ENCODE data around the gene CD4.
A peak's percentile ranks its signal among the peaks of the same experiment; 100 is the strongest.

Gene CD4

GRCh38 chr12:6827982-6828780 is 38.9 kb downstream of the CD4 start, which contains the start of gene P3H3:
TSS of gene P3H3 (plus strand) at chr12:6828407. CDS start at chr12:6828441, 34 bp downstream.
- Histone ChIP-seq H3K4me1 (ENCODE audit: control insufficient read depth, insufficient read depth, low read length) (no peaks in the 10 kb centered on the region), H3K4me3 (ENCODE audit: low read depth, low read length) (peak within 1 kb of the TSS; percentile 47), H3K36me3 (ENCODE audit: control insufficient read depth in 2 of 2, insufficient read depth in 1 of 2, low read length in 2 of 2) (peaks cover 3 to 33% of the 10 kb centered on the region in 2 experiments), H3K27ac (ENCODE audit: extremely low read depth, low read depth, low read length) (peak within 1 kb of the TSS; percentile 86; the same call in 1 of the 2 replicates), H3K9me3 (ENCODE audit: control insufficient read depth, insufficient read depth, low read depth, low read length) (no peaks in the 10 kb centered on the region)
- ChIA-PET POLR2A (interaction anchor here (0.7 to 6.0 kb wide), 11 partner anchors 24 to 294 kb away, joined by 3 to 55 read pairs (median 4); partner anchors contain the start of genes CDCA3, COPS7A, GAPDH and MLF2), CTCF (interaction anchor here (0.6 to 8.1 kb wide), 9 partner anchors 23 to 96 kb away, joined by 3 to 116 read pairs (median 3); partner anchors contain the start of genes MLF2, TPI1 and USP5)
- TF ChIP-seq ZNF48 (tag by site-specific recombination; IDR thresholded peaks at IDR 0.05): no peak
- peak; percentile 93 for TF ChIP-seq KLF8 (tag by site-specific recombination; IDR thresholded peaks at IDR 0.05)
- TF ChIP-seq ZNF146 (tag by site-specific recombination; IDR thresholded peaks at IDR 0.05): no peak
- TF ChIP-seq ZNF639 (tag by site-specific recombination; IDR thresholded peaks at IDR 0.05): peak; percentile 95
- no peak for TF ChIP-seq ZNF140 (tag by site-specific recombination; IDR thresholded peaks at IDR 0.05)
- no peak for TF ChIP-seq ZNF266 (tag by site-specific recombination; IDR thresholded peaks at IDR 0.05; ENCODE audit: low read depth)
- TF ChIP-seq ZNF791 (tag by site-specific recombination; IDR thresholded peaks at IDR 0.05): no peak
- TF ChIP-seq IKZF3 (tag by site-specific recombination; IDR thresholded peaks at IDR 0.05): peak; percentile 83
- peak; percentile 92 for TF ChIP-seq ZXDB (tag by site-specific recombination; IDR thresholded peaks at IDR 0.05)
- no peak for TF ChIP-seq TCF7L2 (IDR thresholded peaks at IDR 0.05; ENCODE audit: borderline replicate concordance, low read depth, low read length)
- TF ChIP-seq REST (tag by site-specific recombination; IDR thresholded peaks at IDR 0.05): peak; percentile 50; the same call in 1 of the 2 replicates
- no peak for TF ChIP-seq CTCF (tag by site-specific recombination; IDR thresholded peaks at IDR 0.05)
- no peak for TF ChIP-seq ZNF416 (tag by site-specific recombination; IDR thresholded peaks at IDR 0.05)
- no peak for TF ChIP-seq ZNF555 (tag by site-specific recombination; conservative IDR thresholded peaks at IDR 0.05)
- TF ChIP-seq ZBTB49 (tag by site-specific recombination; IDR thresholded peaks at IDR 0.05; ENCODE audit: low read depth): no peak
- TF ChIP-seq SETDB1 (IDR thresholded peaks at IDR 0.05; ENCODE audit: insufficient read length, low read length): no peak
- no peak; the same call in 1 of the 2 replicates for TF ChIP-seq ZBTB11 (tag by site-specific recombination; conservative IDR thresholded peaks at IDR 0.05; ENCODE audit: low read depth)
- peak; percentile 74; the same call in 1 of the 2 replicates for TF ChIP-seq BCL11B (tag by site-specific recombination; IDR thresholded peaks at IDR 0.05; ENCODE audit: low read depth)
- peak; percentile 69 for TF ChIP-seq ZBTB21 (tag by site-specific recombination; IDR thresholded peaks at IDR 0.05)
- TF ChIP-seq PRDM1 (tag by site-specific recombination; IDR thresholded peaks at IDR 0.05): peak; percentile 55
- TF ChIP-seq ZNF707 (tag by site-specific recombination; IDR thresholded peaks at IDR 0.05): no peak
- TF ChIP-seq GLI2 (tag by site-specific recombination; IDR thresholded peaks at IDR 0.05; ENCODE audit: borderline replicate concordance, low read depth): no peak
- TF ChIP-seq RBAK (tag by site-specific recombination; IDR thresholded peaks at IDR 0.05): no peak
- no peak for TF ChIP-seq ZNF239 (tag by site-specific recombination; IDR thresholded peaks at IDR 0.05)
- no peak for TF ChIP-seq ZNF211 (tag by site-specific recombination; IDR thresholded peaks at IDR 0.05; ENCODE audit: low read depth)
